Caco-2 (cell line): Measurements from ENCODE around the gene AHNAK2. TPM values are rescaled to one million over a fixed set of nuclear protein-coding genes. Genes with fewer than 3 reads are reported as not detected.

Experiments
- BruUV-seq: library from RNA; stranded (reverse); fragments of 400-500 nt; replicated peaks from 2 replicates; lab custom pipeline; 2021; lab: Mats Ljungman, UMichigan
- CTCF ChIA-PET: fragments of 300-600 bp; sonication (Branson Sonifier 250); formaldehyde crosslinking; loops from one replicate; lab custom pipeline; 2022; ENCODE audit warnings: antibody characterized with exemption; lab: Charles Lee
- POLR2A ChIA-PET: fragments of 300-600 bp; sonication (Branson Sonifier 250); formaldehyde crosslinking; loops from one replicate; lab custom pipeline; 2022; ENCODE audit warnings: antibody characterized with exemption; lab: Charles Lee
- DNase-seq, 2 experiments: peaks; one replicate each; pipeline versions ENCODE4 v3.0.0 to v3.0.0-alpha.2; 2020 to 2022
- H3K27me3 ChIP-seq: replicated peaks from 2 replicates; pipeline ENCODE4 v1.6.0; 2011; ENCODE audit warnings: low read length; ENCODE audit not compliant: control insufficient read depth, insufficient read depth
- H3K36me3 ChIP-seq: 2 replicates; pipeline ENCODE4 v1.5.1; 2011; ENCODE audit warnings: low read length; ENCODE audit not compliant: control insufficient read depth, insufficient read depth
- H3K4me1 ChIP-seq: fragments of 250-450 bp; sonication (Bioruptor Pico); 2 replicates; pipeline ENCODE4 v1.5.1; 2020; ENCODE audit warnings: mild to moderate bottlenecking
- H3K4me3 ChIP-seq: 2 replicates; pipeline ENCODE4 v1.5.1; 2011; ENCODE audit warnings: low read depth, mild to moderate bottlenecking, control low read depth, low read length
- H3K9me3 ChIP-seq: fragments of 250-450 bp; sonication (Bioruptor Pico); 2 replicates; pipeline ENCODE4 v1.5.1; 2020; ENCODE audit warnings: mild to moderate bottlenecking, moderate library complexity
- H3K27ac Mint-ChIP-seq: one replicate; pipeline ENCODE4 v1.8.0; 2022; ENCODE audit warnings: mixed read lengths; ENCODE audit not compliant: unreplicated experiment
- H3K27me3 Mint-ChIP-seq: one replicate; pipeline ENCODE4 v1.8.0; 2022; ENCODE audit warnings: mixed read lengths; ENCODE audit not compliant: insufficient read depth, unreplicated experiment
- H3K36me3 Mint-ChIP-seq: one replicate; pipeline ENCODE4 v1.8.0; 2022; ENCODE audit warnings: mild to moderate bottlenecking, mixed read lengths; ENCODE audit not compliant: insufficient read depth, unreplicated experiment
- H3K4me1 Mint-ChIP-seq: one replicate; pipeline ENCODE4 v1.8.0; 2022; ENCODE audit warnings: low read depth, mixed read lengths; ENCODE audit not compliant: unreplicated experiment
- H3K4me3 Mint-ChIP-seq: one replicate; pipeline ENCODE4 v1.8.0; 2022; ENCODE audit warnings: mild to moderate bottlenecking, moderate library complexity, mixed read lengths; ENCODE audit not compliant: unreplicated experiment
- H3K9me3 Mint-ChIP-seq: one replicate; pipeline ENCODE4 v1.8.0; 2022; ENCODE audit warnings: mixed read lengths; ENCODE audit not compliant: unreplicated experiment
- CTCF ChIP-seq, 2 experiments: fragments of 200-600 bp in 1 of 2; IDR thresholded peaks; 1 replicate in 1 of 2; 2 replicates in 1 of 2; pipeline versions ENCODE4 v1.5.1 to v1.8.0; 2011 to 2022; ENCODE audit warnings: antibody characterized with exemption in 1 of 2, control low read depth in 1 of 2, inconsistent platforms in 1 of 2, low read depth in 1 of 2, low read length in 1 of 2, mild to moderate bottlenecking in 1 of 2, moderate library complexity in 1 of 2; ENCODE audit not compliant: insufficient read depth in 1 of 2, severe bottlenecking in 1 of 2, unreplicated experiment in 1 of 2
- intact Hi-C: fragments of 100-400 bp; cut with micrococcal nuclease; formaldehyde crosslinking; loops from one replicate; pipeline ENCODE4 v1.10.0; 2022; ENCODE audit not compliant: unreplicated experiment
- total RNA-seq: library from RNA; stranded (reverse); gene quantifications from 2 replicates; pipeline ENCODE4 v1.2.3, GENCODE V29; 2022

Gene AHNAK2
- total RNA-seq, 1 experiment from 2014 or later, result 0.77 TPM

GRCh38 chr14:104992501-104992900 lies 14.3 kb upstream of the AHNAK2 start:
- intact Hi-C loops, result no loop called here
- H3K9me3 ChIP-seq, result no peaks in the 10 kb centered on the region
- no peak for TF ChIP-seq CTCF (IDR thresholded peaks at IDR 0.05; ENCODE audit: insufficient read depth in 1 of 2, low read depth in 1 of 2, low read length in 1 of 2, severe bottlenecking in 1 of 2, unreplicated experiment in 1 of 2)
- no TSS peak for BruUV-seq
- no peaks in the 10 kb centered on the region for H3K4me1 ChIP-seq
- CTCF ChIA-PET, result no interaction called here
- DNase-seq, result no peak
- H3K27me3 Mint-ChIP-seq, result no peaks in the 10 kb centered on the region
- POLR2A ChIA-PET, result no interaction called here
- H3K4me1 Mint-ChIP-seq, result no peaks in the 10 kb centered on the region
- H3K27ac Mint-ChIP-seq, result no peak overlapping the region
- no peaks in the 10 kb centered on the region for H3K27me3 ChIP-seq
- no peaks in the 10 kb centered on the region for H3K9me3 Mint-ChIP-seq
- H3K4me3 ChIP-seq, result no peak overlapping the region
- H3K36me3 ChIP-seq, result no peaks in the 10 kb centered on the region
- no peak overlapping the region for H3K4me3 Mint-ChIP-seq
- peaks cover 19% of the 10 kb centered on the region for H3K36me3 Mint-ChIP-seq

- Mint-ChIP-seq H3K4me1 (no peaks in the 10 kb centered on the region), H3K36me3 (peaks cover 19% of the 10 kb centered on the region), H3K27me3 (no peaks in the 10 kb centered on the region), H3K9me3 (no peaks in the 10 kb centered on the region), H3K4me3 (no peak overlapping the region), H3K27ac (no peak overlapping the region)
- ChIA-PET CTCF (no interaction called here), POLR2A (no interaction called here)
- Histone ChIP-seq H3K27me3 (no peaks in the 10 kb centered on the region), H3K4me1 (no peaks in the 10 kb centered on the region), H3K9me3 (no peaks in the 10 kb centered on the region), H3K36me3 (no peaks in the 10 kb centered on the region), H3K4me3 (no peak overlapping the region)
- intact Hi-C loops, result no loop called here
- no peak for DNase-seq
- no TSS peak for BruUV-seq
- no peak for TF ChIP-seq CTCF (IDR thresholded peaks at IDR 0.05; ENCODE audit: insufficient read depth in 1 of 2, low read depth in 1 of 2, low read length in 1 of 2, severe bottlenecking in 1 of 2, unreplicated experiment in 1 of 2)
These were observed 13.7 kb upstream of the AHNAK2 start for GRCh38 chr14:104991896-104992230.

DNA sequence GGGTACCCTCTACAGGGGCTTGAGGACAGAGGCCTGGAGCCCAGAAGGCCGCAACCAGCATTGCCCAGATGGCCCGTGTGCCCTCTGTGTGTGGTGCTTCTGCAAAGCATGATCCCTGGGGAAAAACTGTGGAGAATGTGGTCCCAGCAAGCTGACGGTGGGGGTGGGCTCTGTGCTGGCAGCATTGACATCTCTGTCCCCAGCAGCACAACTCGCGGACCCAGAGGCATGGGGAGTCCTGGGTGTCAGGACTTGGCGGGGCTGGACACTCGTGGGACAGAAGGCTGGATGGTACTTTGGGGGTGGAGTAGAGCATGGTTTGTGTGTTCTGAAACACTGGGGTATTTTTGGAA lies 11.8 kb upstream of the AHNAK2 start:
- BruUV-seq, result no TSS peak

More for the DNA sequence above, 11.8 kb upstream of the AHNAK2 start:
- H3K9me3 Mint-ChIP-seq, result no peaks in the 10 kb centered on the region
- H3K4me1 ChIP-seq, result 0 out of 2 replicates have a peak, but pooled peaks cover 3% of the 10 kb centered on the region
- no peak overlapping the region for H3K4me3 ChIP-seq
- no peaks in the 10 kb centered on the region for H3K4me1 Mint-ChIP-seq
- TF ChIP-seq CTCF (IDR thresholded peaks at IDR 0.05; ENCODE audit: insufficient read depth in 1 of 2, low read depth in 1 of 2, low read length in 1 of 2, severe bottlenecking in 1 of 2, unreplicated experiment in 1 of 2), result no peak
- H3K36me3 ChIP-seq, result no peaks in the 10 kb centered on the region
- H3K4me3 Mint-ChIP-seq, result no peak overlapping the region
- intact Hi-C loops, result no loop called here
- no peaks in the 10 kb centered on the region for H3K27me3 Mint-ChIP-seq
- no peaks in the 10 kb centered on the region for H3K9me3 ChIP-seq
- CTCF ChIA-PET, result interaction anchor here (0.5 kb wide), 1 partner anchor 239 kb away, joined by 3 read pairs; no protein-coding TSS in a partner anchor
- no peak overlapping the region for H3K27ac Mint-ChIP-seq
- no peaks in the 10 kb centered on the region for H3K27me3 ChIP-seq
- peaks cover 19% of the 10 kb centered on the region for H3K36me3 Mint-ChIP-seq
- POLR2A ChIA-PET, result no interaction called here
- DNase-seq, result no peak
